K562 (cell line): Measurements from ENCODE around the gene CSTB. TPM values are rescaled to one million over a fixed set of nuclear protein-coding genes. Genes with fewer than 3 reads are reported as not detected.

ENCODE experiments used
- BRCA1 ChIP-seq, 2 experiments: fragments of 450-650 bp in 1 of 2; sonication (generic) in 1 of 2; formaldehyde crosslinking in 1 of 2; IDR thresholded peaks; 2 replicates each; pipeline versions ENCODE4 v1.5.0 to v1.6.1; 2017 to 2020; ENCODE audit warnings: mild to moderate bottlenecking in 1 of 2, missing genetic modification reagents in 1 of 2
- ETV5 ChIP-seq: sonication (generic); formaldehyde crosslinking; IDR thresholded peaks from 2 replicates; pipeline ENCODE4 v1.4.0; 2020; ENCODE audit warnings: low read depth, mild to moderate bottlenecking, missing genetic modification reagents
- GTF2A2 ChIP-seq: IDR thresholded peaks from 2 replicates; pipeline ENCODE4 v1.6.1; 2016; ENCODE audit warnings: mild to moderate bottlenecking, missing genetic modification characterization, missing compliant biosample characterization
- HOMEZ ChIP-seq: fragments of 250-450 bp; sonication (Bioruptor Pico); IDR thresholded peaks from 2 replicates; pipeline ENCODE4 v1.4.0; 2020; ENCODE audit warnings: mild to moderate bottlenecking, moderate library complexity
- IRF1 ChIP-seq: sonication (generic); formaldehyde crosslinking; IDR thresholded peaks from 2 replicates; pipeline ENCODE4 v1.8.0; 2022; ENCODE audit warnings: missing genetic modification reagents, mild to moderate bottlenecking, borderline replicate concordance
- KAT7 ChIP-seq: sonication (generic); formaldehyde crosslinking; IDR thresholded peaks from 2 replicates; pipeline ENCODE4 v1.8.0; 2022; ENCODE audit warnings: missing genetic modification reagents, mild to moderate bottlenecking, borderline replicate concordance
- L3MBTL2 ChIP-seq: fragments of 450-650 bp; IDR thresholded peaks from 2 replicates; pipeline ENCODE4 v1.6.1; 2016; ENCODE audit warnings: mild to moderate bottlenecking, moderate library complexity
- POLR2G ChIP-seq: fragments of 200-400 bp; formaldehyde crosslinking; IDR thresholded peaks from 2 replicates; pipeline ENCODE4 v1.6.1; 2017; ENCODE audit warnings: low read depth, mild to moderate bottlenecking, antibody characterized with exemption, low read length, moderate library complexity
- RB1 ChIP-seq: fragments of 450-650 bp; IDR thresholded peaks from 2 replicates; pipeline ENCODE4 v1.6.1; 2017; ENCODE audit warnings: low read depth, mild to moderate bottlenecking
- SOX6 ChIP-seq: fragments of 450-650 bp; IDR thresholded peaks from 2 replicates; pipeline ENCODE4 v1.6.1; 2014; ENCODE audit warnings: mild to moderate bottlenecking
- SREBF1 ChIP-seq: fragments of 150-350 bp; IDR thresholded peaks from 2 replicates; pipeline ENCODE4 v1.6.1; 2014; ENCODE audit warnings: antibody characterized with exemption, low read depth, low read length, borderline replicate concordance
- TSHZ1 ChIP-seq: fragments of 250-450 bp; sonication (Bioruptor Pico); IDR thresholded peaks from 2 replicates; pipeline ENCODE4 v1.4.0; 2020; ENCODE audit warnings: mild to moderate bottlenecking, moderate library complexity
- UBTF ChIP-seq, 2 experiments: IDR thresholded peaks; 2 replicates each; pipeline ENCODE4 v1.6.1; 2012; ENCODE audit warnings: improper control_type of control experiment in 2 of 2, low read depth in 2 of 2, low read length in 2 of 2, borderline replicate concordance in 1 of 2
- ZBTB34 ChIP-seq: fragments of 250-450 bp; sonication (Bioruptor Pico); IDR thresholded peaks from 2 replicates; pipeline ENCODE4 v1.8.0; 2021; ENCODE audit warnings: mild to moderate bottlenecking, moderate library complexity
- ZFPM2 ChIP-seq: fragments of 250-450 bp; sonication (Bioruptor Pico); IDR thresholded peaks from 2 replicates; pipeline ENCODE4 v1.5.1; 2022; ENCODE audit warnings: mild to moderate bottlenecking
- ZNF766 ChIP-seq: fragments of 200-800 bp; sonication (Bioruptor generic); conservative IDR thresholded peaks from 2 replicates; pipeline ENCODE4 v1.6.1; 2016; ENCODE audit warnings: missing genetic modification characterization, missing compliant biosample characterization
- polyA plus RNA-seq, 8 experiments: library from polyadenylated mRNA; depleted of rRNA in 4 of 8; stranded (reverse) in 5 of 8; unstranded in 3 of 8; fragments of >200 nt; fragmentation: Nextera tagmentation in 2 of 8; fragmentation: Illumina TruSeq in 1 of 8; extraction: Ambion mirVana in 2 of 8; extraction: Trizol in 1 of 8; gene quantifications; 2 replicates each; pipeline versions ENCODE4 v1.2.1 to v1.2.3, GENCODE V29; 2011 to 2014; ENCODE audit warnings: inconsistent platforms in 1 of 8, missing spikeins in 1 of 8
- total RNA-seq, 7 experiments: library from RNA; depleted of rRNA in 6 of 7; stranded (reverse); fragments of >200 nt in 6 of 7; fragmentation: Illumina TruSeq in 2 of 7; extraction: Trizol in 2 of 7; gene quantifications; 2 replicates each; pipeline versions ENCODE4 v1.2.1 to v1.2.3, GENCODE V29; 2011 to 2021; ENCODE audit warnings: low replicate concordance in 1 of 7

CSTB gene
- total and polyA plus RNA-seq, 9 of the 15 experiments (the other 6 are each of a cell fraction or from before 2014, with no cell fraction given): 12.4 to 65.0 (median 31.7) TPM

GRCh38 chr21:43767984-43768867, 7.9 kb downstream of the CSTB start (continued):
- no peak for TF ChIP-seq ZBTB34 (CRISPR knock-in tag)
- no peak for TF ChIP-seq IRF1 (CRISPR knock-in tag)
- peak; percentile 95 for TF ChIP-seq L3MBTL2
- 0 out of 2 replicates have a peak, but pooled peaks have one; percentile 34 for TF ChIP-seq GTF2A2 (tag)
- no peak for TF ChIP-seq SREBF1
- peak; percentile 87 for TF ChIP-seq ZNF766 (CRISPR knock-in tag)
- 0 out of 2 replicates have a peak, but pooled peaks have one; percentile 0 for TF ChIP-seq ZFPM2 (CRISPR knock-in tag)
- no peak; the same call in 1 of the 2 replicates for TF ChIP-seq HOMEZ (CRISPR knock-in tag)
- peak in 1 of 2 experiments; percentile 73; a peak in 1 of 4 replicates for TF ChIP-seq UBTF (IDR thresholded peaks at IDR 0.05; ENCODE audit: borderline replicate concordance in 1 of 2, low read depth in 2 of 2, low read length in 2 of 2)
- TF ChIP-seq ETV5 (CRISPR knock-in tag): no peak
- peak; percentile 7; the same call in 1 of the 2 replicates for TF ChIP-seq RB1
- TF ChIP-seq SOX6: peak; percentile 74; the same call in 1 of the 2 replicates
- no peak for TF ChIP-seq BRCA1 (IDR thresholded peaks at IDR 0.05)
- TF ChIP-seq BRCA1 (CRISPR knock-in tag; IDR thresholded peaks at IDR 0.05): no peak
- TF ChIP-seq POLR2G: peak; percentile 74
- TF ChIP-seq TSHZ1 (CRISPR knock-in tag): peak; percentile 9; the same call in 1 of the 2 replicates
- peak; percentile 94 for TF ChIP-seq KAT7 (CRISPR knock-in tag)
